H1 (cell line): ENCODE measurements around the gene TMEM150A. TPM values are rescaled to one million over a fixed set of nuclear protein-coding genes. Genes with fewer than 3 reads are reported as not detected.
"Not testable (repeated sequence)": the region's sequence is repeated elsewhere in the genome, so short reads cannot be mapped to it uniquely, and the experiment has no call there.

ENCODE experiments used
- CTCF ChIA-PET: fragments of 300-600 bp; sonication (Branson Sonifier 250); formaldehyde crosslinking; loops from one replicate; lab custom pipeline; 2021; ENCODE audit not compliant: partially characterized antibody; lab: Charles Lee
- POLR2A ChIA-PET: fragments of 300-600 bp; sonication (Branson Sonifier 250); formaldehyde crosslinking; loops from one replicate; lab custom pipeline; 2021; ENCODE audit warnings: inconsistent platforms; ENCODE audit not compliant: partially characterized antibody; lab: Charles Lee
- DNase-seq, 2 experiments: peaks; one replicate each; pipeline versions ENCODE4 v3.0.0 to v3.0.0-alpha.2; 2010 to 2022; ENCODE audit warnings: low spot score in 2 of 2, low read depth in 1 of 2, mixed read lengths in 1 of 2
- FAIRE-seq: peaks from 2 replicates; lab custom pipeline; 2011; peaks lifted over from hg19 to GRCh38; lab: Jason Lieb, UNC
- H2AFZ ChIP-seq: 2 replicates; pipeline ENCODE4 v1.8.1; 2012; ENCODE audit warnings: low read length, inconsistent platforms
- H2AK5ac ChIP-seq: 2 replicates; pipeline ENCODE4 v1.6.1; 2013; ENCODE audit warnings: low read depth, low read length
- H2BK120ac ChIP-seq: replicated peaks from 2 replicates; pipeline ENCODE3; 2013; ENCODE audit warnings: low read depth, low read length, inconsistent platforms
- H2BK12ac ChIP-seq: 2 replicates; pipeline ENCODE4 v1.6.1; 2013; ENCODE audit warnings: low read depth, low read length
- H2BK15ac ChIP-seq: 2 replicates; pipeline ENCODE4 v1.6.1; 2013; ENCODE audit warnings: low read length
- H2BK20ac ChIP-seq: 2 replicates; pipeline ENCODE4 v1.6.1; 2013; ENCODE audit warnings: low read length
- H2BK5ac ChIP-seq: 2 replicates; pipeline ENCODE4 v1.6.1; 2013; ENCODE audit warnings: low read depth, low read length
- H3K14ac ChIP-seq: 2 replicates; pipeline ENCODE4 v1.6.1; 2013; ENCODE audit warnings: inconsistent platforms; ENCODE audit not compliant: insufficient read length
- H3K18ac ChIP-seq: 2 replicates; pipeline ENCODE4 v1.6.1; 2013; ENCODE audit warnings: low read length; ENCODE audit errors: extremely low read depth
- H3K23ac ChIP-seq: 2 replicates; pipeline ENCODE4 v1.6.1; 2013; ENCODE audit warnings: inconsistent platforms; ENCODE audit not compliant: insufficient read length
- H3K23me2 ChIP-seq: 2 replicates; pipeline ENCODE4 v1.6.1; 2013; ENCODE audit warnings: low read depth, low read length
- H3K27ac ChIP-seq: 2 replicates; pipeline ENCODE4 v1.6.1; 2011; ENCODE audit warnings: low read depth, low read length, inconsistent platforms
- H3K27me3 ChIP-seq, 4 experiments: replicated peaks in 1 of 4; 1 replicate in 1 of 4; 2 replicates in 3 of 4; pipeline versions ENCODE4 v1.6.1 to v1.8.1; 2011 to 2013; ENCODE audit warnings: low read length in 3 of 4, mild to moderate bottlenecking in 3 of 4, inconsistent platforms in 2 of 4, mixed read lengths in 2 of 4, moderate library complexity in 1 of 4; ENCODE audit not compliant: control insufficient read depth in 3 of 4, insufficient read depth in 3 of 4; ENCODE audit errors: extremely low read depth in 1 of 4
- H3K36me3 ChIP-seq, 4 experiments: 2 replicates each; pipeline versions ENCODE4 v1.6.1 to v1.8.1; 2011 to 2013; ENCODE audit warnings: mild to moderate bottlenecking in 4 of 4, low read length in 3 of 4, moderate library complexity in 2 of 4, control low read depth in 1 of 4, inconsistent platforms in 1 of 4; ENCODE audit not compliant: insufficient read depth in 4 of 4, control insufficient read depth in 2 of 4
- H3K4ac ChIP-seq: replicated peaks from 2 replicates; pipeline ENCODE3; 2013; ENCODE audit warnings: low read length, low read depth, mixed read lengths, inconsistent platforms; ENCODE audit not compliant: insufficient read length
- H3K4me1 ChIP-seq, 4 experiments: replicated peaks in 1 of 4; 1 replicate in 1 of 4; 2 replicates in 3 of 4; pipeline versions ENCODE4 v1.6.1 to v1.8.1; 2011 to 2013; ENCODE audit warnings: low read length in 3 of 4, inconsistent platforms in 2 of 4, mixed read lengths in 1 of 4; ENCODE audit not compliant: insufficient read depth in 4 of 4, control insufficient read depth in 3 of 4
- H3K4me2 ChIP-seq, 2 experiments: 2 replicates each; pipeline versions ENCODE4 v1.6.1 to v1.8.1; 2011 to 2013; ENCODE audit warnings: low read depth in 2 of 2, low read length in 2 of 2, control low read depth in 1 of 2, inconsistent platforms in 1 of 2, mild to moderate bottlenecking in 1 of 2; ENCODE audit not compliant: insufficient read depth in 1 of 2
- H3K4me3 ChIP-seq, 4 experiments: fragments of 200-600, 300-600 bp in 1 of 4; sonication (generic), shearing (Covaris generic), sonication (Bioruptor Twin) in 1 of 4; 2 replicates each; pipeline versions ENCODE4 v1.5.1 to v1.8.1; 2011 to 2016; ENCODE audit warnings: low read length in 4 of 4, low read depth in 3 of 4, control low read depth in 2 of 4, inconsistent platforms in 2 of 4, mild to moderate bottlenecking in 2 of 4, mixed read lengths in 1 of 4, moderate library complexity in 1 of 4; ENCODE audit not compliant: insufficient read depth in 2 of 4; ENCODE audit errors: extremely low read depth in 1 of 4
- H3K56ac ChIP-seq: replicated peaks from 2 replicates; pipeline ENCODE3; 2013; ENCODE audit warnings: low read depth, mild to moderate bottlenecking, mixed read lengths, low read length, inconsistent platforms; ENCODE audit not compliant: insufficient read length
- H3K79me1 ChIP-seq: 2 replicates; pipeline ENCODE4 v1.6.1; 2013; ENCODE audit warnings: low read depth, low read length, control low read depth
- H3K79me2 ChIP-seq, 2 experiments: 2 replicates each; pipeline versions ENCODE4 v1.6.1 to v1.8.1; 2012 to 2013; ENCODE audit warnings: low read length in 2 of 2, mild to moderate bottlenecking in 2 of 2, inconsistent platforms in 1 of 2; ENCODE audit not compliant: insufficient read depth in 2 of 2, control insufficient read depth in 1 of 2
- H3K9ac ChIP-seq, 4 experiments: replicated peaks in 1 of 4; 1 replicate in 1 of 4; 2 replicates in 3 of 4; pipeline versions ENCODE4 v1.6.1 to v1.8.1; 2011 to 2013; ENCODE audit warnings: low read depth in 3 of 4, low read length in 3 of 4, control low read depth in 2 of 4, mild to moderate bottlenecking in 2 of 4, moderate library complexity in 2 of 4, inconsistent platforms in 1 of 4; ENCODE audit errors: extremely low read depth in 1 of 4
- H3K9me3 ChIP-seq, 2 experiments: 2 replicates each; pipeline versions ENCODE4 v1.6.1 to v1.8.1; 2012 to 2013; ENCODE audit warnings: mild to moderate bottlenecking in 2 of 2, moderate library complexity in 2 of 2, control low read depth in 1 of 2, inconsistent platforms in 1 of 2, low read depth in 1 of 2, low read length in 1 of 2, mixed read lengths in 1 of 2; ENCODE audit not compliant: insufficient read depth in 2 of 2
- H4K20me1 ChIP-seq, 2 experiments: replicated peaks in 1 of 2; 2 replicates each; pipeline versions ENCODE3 to v1.8.1; 2011 to 2013; ENCODE audit warnings: inconsistent platforms in 2 of 2, low read length in 2 of 2, mild to moderate bottlenecking in 1 of 2; ENCODE audit not compliant: insufficient read depth in 2 of 2, control insufficient read depth in 1 of 2
- H4K5ac ChIP-seq: 2 replicates; pipeline ENCODE4 v1.6.1; 2013; ENCODE audit warnings: low read length, low read depth, mixed read lengths, inconsistent platforms; ENCODE audit not compliant: insufficient read length
- H4K8ac ChIP-seq: 2 replicates; pipeline ENCODE4 v1.8.0; 2013; ENCODE audit warnings: mild to moderate bottlenecking, moderate library complexity, low read length, inconsistent platforms; ENCODE audit not compliant: insufficient read depth; ENCODE audit errors: extremely low read depth
- H4K91ac ChIP-seq: replicated peaks from 2 replicates; pipeline ENCODE3; 2013; ENCODE audit warnings: low read length, mixed read lengths, inconsistent platforms; ENCODE audit not compliant: insufficient read length
- WGBS, 2 experiments: shearing (Covaris generic) in 1 of 2; methylation state at CpG; one replicate each; pipeline versions ENCODE4 v1.1.6 to v1.1.7; 2013 to 2015; ENCODE audit warnings: low lambda C conversion rate in 2 of 2, mixed read lengths in 2 of 2, inconsistent platforms in 1 of 2, low coverage in 1 of 2, missing lambda C conversion rate in 1 of 2; ENCODE audit not compliant: insufficient replicate concordance in 2 of 2, insufficient coverage in 1 of 2, insufficient read length in 1 of 2; ENCODE audit errors: extremely low coverage in 1 of 2, missing lambda C conversion rate in 1 of 2; 5-methylcytosine and 5-hydroxymethylcytosine counted together
- polyA plus RNA-seq, 7 experiments: library from polyadenylated mRNA; depleted of rRNA in 3 of 7; stranded (reverse) in 5 of 7; unstranded in 2 of 7; fragments of >200 nt in 5 of 7; fragments of 200-250 nt in 2 of 7; gene quantifications; 1 replicate in 5 of 7; 2 replicates in 1 of 7; 4 replicates in 1 of 7; pipeline versions ENCODE4 v1.2.1 to v1.2.3, GENCODE V29; 2011 to 2013; ENCODE audit warnings: missing spikeins in 2 of 7, mixed read lengths in 2 of 7
- total RNA-seq: library from RNA; stranded (reverse); fragmentation: NEBNext Ultra II Directional; extraction: Animal tissue kit (Norgen Biotek cat#: 25700); gene quantifications from 2 replicates; pipeline ENCODE4 v1.2.1, GENCODE V29; 2021

The TMEM150A gene
- total and polyA plus RNA-seq, 2 of the 8 experiments (the other 6 are each of a cell fraction or from before 2014, with no cell fraction given): 19.8 to 29.9 TPM

GRCh38 chr2:85614757-85615156 is 12.3 kb upstream of the TMEM150A start:
- H3K9me3 ChIP-seq, H2BK120ac ChIP-seq, H3K14ac ChIP-seq, H3K23ac ChIP-seq, H3K56ac ChIP-seq, H3K9ac ChIP-seq, H3K4me2 ChIP-seq, H3K79me1 ChIP-seq, H4K91ac ChIP-seq, H3K27ac ChIP-seq, H3K23me2 ChIP-seq, FAIRE-seq, H3K18ac ChIP-seq, H2BK20ac ChIP-seq, H2BK12ac ChIP-seq, H3K4me1 ChIP-seq, H2AK5ac ChIP-seq, DNase-seq, H3K4ac ChIP-seq, H3K4me3 ChIP-seq, H2BK15ac ChIP-seq, H3K27me3 ChIP-seq, H2AFZ ChIP-seq, H2BK5ac ChIP-seq, H4K8ac ChIP-seq, H4K5ac ChIP-seq: not testable (repeated sequence)
- H4K20me1 ChIP-seq: peaks cover 0 to 11% of the 10 kb centered on the region in 2 experiments
- peaks cover 11 to 40% of the 10 kb centered on the region in 2 experiments for H3K79me2 ChIP-seq
- peaks cover 0 to 16% (median 5%) of the 10 kb centered on the region in 4 experiments; a peak in 5 of 8 replicates for H3K36me3 ChIP-seq
- ChIA-PET POLR2A (interaction anchor here (0.9 to 7.9 kb wide), 9 partner anchors 12 to 201 kb away, joined by 3 to 95 read pairs (median 5); partner anchors contain the start of genes MAT2A and TMEM150A), CTCF (interaction anchor here (1.9 kb wide), 1 partner anchor 23 kb away, joined by 7 read pairs; no protein-coding TSS in a partner anchor)
- WGBS, 2 experiments: 95% methylated on average over 7 of the region's 7 CpGs; no CpG with 5 or more reads in 1 of the 2 experiments
